SH-SY5Y (cell line): ENCODE data around the gene DBH.

Source experiments
- GATA2 ChIP-seq: IDR thresholded peaks from 2 replicates; pipeline ENCODE4 v1.6.1; 2011; ENCODE audit warnings: mild to moderate bottlenecking, low read depth, low read length
- GATA3 ChIP-seq: IDR thresholded peaks from 2 replicates; pipeline ENCODE4 v1.6.1; 2011; ENCODE audit warnings: low read depth, mild to moderate bottlenecking, low read length, moderate library complexity

The DBH gene

GRCh38 chr9:133635533-133636531, at the start of gene DBH:
DBH (plus strand) TSS chr9:133636363; CDS start chr9:133636372, 9 bp downstream.
- TF ChIP-seq GATA2 = peak; percentile 45; the same call in 1 of the 2 replicates
- TF ChIP-seq GATA3 = no peak

GRCh38 chr9:133587051-133587450, 49.1 kb upstream of the DBH start:
- TF ChIP-seq GATA2 (no peak), GATA3 (no peak)

GRCh38 chr9:133587466-133587865, 48.7 kb upstream of the DBH start:
- TF ChIP-seq GATA3 (no peak), GATA2 (no peak)

DNA sequence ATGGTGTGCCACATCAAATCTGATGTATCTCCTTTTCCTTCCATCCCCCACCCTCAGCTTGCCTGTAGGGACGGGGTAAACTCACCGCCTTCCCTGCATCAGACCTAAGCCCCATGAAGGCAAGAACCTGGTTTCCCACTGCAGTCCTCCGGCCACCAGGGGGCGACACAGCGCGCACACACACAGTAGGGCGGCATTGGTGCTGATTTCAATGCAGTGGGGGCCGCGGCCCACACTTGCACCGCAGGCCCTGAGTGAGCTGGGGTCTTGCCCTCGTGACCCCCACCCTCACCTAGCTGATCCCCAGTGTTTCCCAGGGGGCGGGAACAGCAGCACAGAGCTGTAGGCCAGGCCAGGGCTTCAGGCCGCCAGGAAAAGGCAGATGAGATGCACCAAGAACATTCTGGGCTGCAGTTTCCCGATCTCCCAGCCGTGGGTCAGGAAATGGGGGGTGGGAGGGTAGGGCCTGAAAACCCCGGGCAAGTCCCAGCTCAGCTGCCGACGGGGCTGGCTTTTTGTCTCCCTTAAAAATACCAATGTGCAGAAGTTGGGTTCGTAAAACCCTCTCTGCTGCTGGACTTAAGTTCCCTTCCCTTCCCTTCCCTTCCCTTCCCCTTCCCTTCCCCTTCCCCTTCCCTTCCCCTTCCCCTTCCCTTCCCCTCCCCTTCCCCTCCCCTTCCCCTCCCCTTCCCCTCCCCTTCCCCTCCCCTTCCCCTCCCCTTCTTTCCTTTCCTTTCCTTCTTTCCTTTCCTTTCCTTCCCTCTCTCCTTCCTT, 46.5 kb upstream of the DBH start:
- no peak for TF ChIP-seq GATA3
- no peak for TF ChIP-seq GATA2

GRCh38 chr9:133590231-133590855, 45.8 kb upstream of the DBH start:
- TF ChIP-seq GATA3 (no peak), GATA2 (no peak)

DNA sequence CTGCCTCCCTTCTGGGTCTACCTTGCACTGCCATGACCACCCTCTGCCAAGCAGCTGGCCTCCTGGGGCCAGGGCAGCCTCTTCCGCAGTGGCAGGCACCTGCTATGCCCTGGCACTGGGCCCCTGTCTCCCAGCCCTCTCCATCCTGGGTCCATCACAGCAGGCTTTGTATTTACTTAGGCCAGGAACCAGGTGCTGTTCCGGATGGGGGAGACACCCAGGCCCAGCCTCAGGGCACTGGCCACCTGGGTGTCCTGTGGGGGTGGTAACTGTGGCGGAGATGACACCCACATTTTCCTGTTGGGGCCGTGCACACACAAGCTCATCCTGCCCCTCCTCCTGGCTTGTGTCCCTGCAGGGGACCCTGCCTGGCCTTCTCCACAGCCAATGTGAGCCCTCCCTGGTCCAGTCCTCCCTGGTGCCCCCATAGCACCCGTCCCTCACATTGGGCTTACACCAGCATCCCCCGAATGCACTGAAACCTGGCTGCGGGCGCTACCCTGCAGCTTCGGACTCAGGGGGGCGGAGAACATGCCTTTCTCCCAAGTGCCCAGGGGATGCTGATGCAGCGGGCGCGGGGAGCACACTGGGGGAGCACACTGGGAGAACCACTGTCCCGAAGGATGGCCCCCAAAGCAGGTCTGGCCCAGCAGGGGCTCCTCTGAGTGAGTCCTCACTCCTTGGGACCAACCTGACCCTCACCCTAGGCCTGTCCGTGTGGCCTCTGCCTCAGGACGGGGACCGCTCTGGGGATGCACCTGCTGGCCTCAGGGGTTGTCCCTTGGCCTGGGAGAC, 44.9 kb upstream of the DBH start:
- no peak for TF ChIP-seq GATA2
- TF ChIP-seq GATA3 = no peak

DNA sequence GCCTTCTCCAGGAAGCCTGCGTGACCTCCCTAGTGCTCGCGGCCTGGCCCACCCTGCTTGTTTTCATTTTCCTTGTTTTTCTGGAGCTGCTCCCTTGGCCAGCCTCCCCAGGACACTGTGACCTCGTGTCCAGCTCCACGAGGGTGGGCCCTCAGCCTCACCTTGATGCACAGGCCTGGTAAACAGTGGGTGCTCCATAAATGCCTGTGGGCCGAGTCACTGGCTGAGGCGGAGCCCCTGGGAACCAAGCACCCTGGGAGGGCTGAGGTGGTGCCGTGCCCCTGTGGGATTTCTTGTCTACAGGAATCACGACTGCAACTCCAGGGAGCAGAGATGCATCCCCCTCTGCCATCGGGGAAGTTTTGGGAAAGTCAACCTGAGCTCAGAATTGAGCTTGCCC, 44.2 kb upstream of the DBH start:
- TF ChIP-seq GATA3 (no peak), GATA2 (no peak)

- TF ChIP-seq GATA3 (no peak), GATA2 (no peak)
These were observed 43.3 kb upstream of the DBH start for GRCh38 chr9:133592731-133593409.

DNA sequence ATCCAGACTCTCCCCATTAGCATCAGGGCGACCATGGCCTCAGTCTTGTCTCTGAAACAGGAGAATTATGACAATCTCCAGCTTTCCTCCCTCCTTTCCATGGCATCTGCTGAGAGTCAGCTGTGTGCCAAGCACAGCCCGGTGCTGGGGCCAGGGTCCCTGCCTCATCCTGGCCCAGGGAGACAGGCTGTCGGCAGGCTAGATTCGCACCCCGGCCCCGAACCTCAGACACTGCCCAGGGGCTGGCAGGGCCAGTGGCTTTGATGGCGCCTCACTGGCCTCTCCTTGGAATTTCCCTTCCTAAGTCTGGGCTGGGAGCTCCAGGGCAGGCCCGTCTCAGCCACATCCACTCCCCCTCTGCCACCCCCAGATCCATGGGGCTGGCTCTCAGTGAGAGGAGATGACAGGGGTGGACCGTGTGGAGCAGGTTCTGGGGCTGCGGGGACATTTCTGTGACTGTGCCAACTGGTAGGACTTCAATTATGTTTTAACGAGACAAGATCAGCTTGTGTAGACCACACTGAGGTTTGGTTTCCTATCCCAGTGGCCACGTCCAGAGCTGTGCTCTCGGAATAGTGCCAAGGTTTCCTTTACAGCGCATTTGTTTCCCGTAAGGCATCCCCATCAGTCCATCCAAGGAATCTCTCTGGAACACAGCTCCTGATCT, 42.4 kb upstream of the DBH start:
- no peak for TF ChIP-seq GATA3
- no peak for TF ChIP-seq GATA2

DNA sequence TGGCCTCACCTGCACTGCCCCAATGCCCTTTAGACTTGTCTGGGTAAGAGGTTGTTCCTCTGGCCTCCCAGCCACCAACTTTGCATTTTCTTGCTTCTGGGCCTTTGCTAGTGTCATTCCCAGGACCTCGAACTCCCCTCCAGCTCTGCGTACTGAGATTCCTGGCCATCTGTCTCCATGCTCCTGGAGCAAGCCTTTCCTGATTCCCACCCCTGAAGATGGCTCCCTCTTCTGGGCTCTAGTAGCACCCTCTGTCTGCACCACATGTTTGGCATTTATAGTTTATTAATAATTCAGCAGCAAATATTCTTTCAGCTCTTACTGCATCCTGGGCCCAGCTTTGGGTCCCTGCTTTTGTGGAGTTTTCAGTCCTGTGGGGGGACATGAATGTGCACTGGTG, 41.9 kb upstream of the DBH start:
- TF ChIP-seq GATA2 (no peak), GATA3 (no peak)

DNA sequence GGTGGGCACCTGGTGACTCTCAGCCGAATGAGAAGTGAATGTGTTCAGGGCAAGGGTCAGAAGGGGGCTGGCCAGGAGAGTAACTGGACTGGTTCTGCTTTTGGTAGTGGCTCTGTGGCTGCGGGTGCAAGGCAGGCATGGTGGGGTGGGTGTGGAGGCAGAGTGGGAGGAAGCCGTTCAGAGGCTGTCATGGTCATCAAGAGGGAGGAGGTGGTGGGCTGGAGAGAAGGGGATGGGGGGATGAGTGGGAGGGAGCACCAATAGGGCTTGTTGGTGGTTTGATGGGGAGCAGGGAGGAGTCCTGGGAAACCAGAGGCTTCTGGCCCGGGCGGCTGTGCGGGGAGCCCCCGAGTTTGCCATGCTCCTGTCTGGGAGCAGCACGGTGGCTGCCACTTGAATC, 40.3 kb upstream of the DBH start:
- TF ChIP-seq GATA3 = no peak
- no peak for TF ChIP-seq GATA2

DNA sequence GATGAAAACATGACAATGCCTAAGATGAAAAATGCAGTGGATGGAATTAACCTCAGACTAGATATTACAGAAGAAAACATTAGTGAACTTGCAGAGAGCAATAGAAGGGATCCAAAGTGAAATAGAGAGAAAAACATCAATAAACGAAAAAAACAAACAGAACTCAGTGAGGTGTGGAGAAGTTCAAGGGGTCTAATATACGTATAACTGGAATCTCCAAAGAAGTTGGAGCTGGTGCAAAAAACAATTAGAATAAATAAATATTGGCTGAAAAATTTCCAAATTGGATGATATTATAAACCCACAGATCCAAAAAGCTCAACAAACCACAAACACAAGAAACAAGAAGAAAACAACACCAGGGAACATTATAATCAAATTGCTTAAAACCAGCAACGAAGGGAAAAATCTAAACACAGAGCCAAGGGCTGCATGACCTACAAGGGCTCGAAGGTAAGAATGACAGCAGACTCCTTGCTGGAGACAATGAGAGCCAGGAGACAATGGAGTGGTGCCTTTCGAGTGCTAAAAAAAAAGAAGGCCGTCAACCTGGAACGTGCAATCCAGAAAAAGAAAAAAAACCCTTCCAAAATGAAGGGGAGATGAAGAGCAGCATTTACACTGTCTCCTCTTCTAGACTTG, 38.7 kb upstream of the DBH start:
- TF ChIP-seq GATA2 (no peak), GATA3 (no peak)
